Measurements from ENCODE around the gene C10orf71.

DNA sequence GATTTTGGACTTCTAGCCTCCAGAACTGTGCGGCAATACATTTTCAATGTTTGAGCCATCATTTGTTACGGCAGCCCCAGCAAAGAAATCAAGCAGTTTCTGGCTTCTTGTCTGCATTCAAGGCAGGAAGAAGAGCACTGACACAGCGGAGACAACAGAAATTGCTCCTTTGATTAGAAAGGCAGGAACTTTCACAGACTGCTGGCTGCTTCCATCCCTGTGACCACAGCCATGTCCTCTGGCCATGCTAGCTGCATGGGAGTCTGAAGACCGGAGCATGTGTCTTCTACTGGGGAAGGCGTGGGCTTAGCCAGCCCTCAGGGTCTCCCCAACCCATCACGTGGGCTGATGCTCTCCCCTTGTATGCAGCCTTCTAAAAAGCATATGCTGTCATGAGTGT is 19.1 kb downstream of the C10orf71 start:
- TF ChIP-seq, protein P1, sequence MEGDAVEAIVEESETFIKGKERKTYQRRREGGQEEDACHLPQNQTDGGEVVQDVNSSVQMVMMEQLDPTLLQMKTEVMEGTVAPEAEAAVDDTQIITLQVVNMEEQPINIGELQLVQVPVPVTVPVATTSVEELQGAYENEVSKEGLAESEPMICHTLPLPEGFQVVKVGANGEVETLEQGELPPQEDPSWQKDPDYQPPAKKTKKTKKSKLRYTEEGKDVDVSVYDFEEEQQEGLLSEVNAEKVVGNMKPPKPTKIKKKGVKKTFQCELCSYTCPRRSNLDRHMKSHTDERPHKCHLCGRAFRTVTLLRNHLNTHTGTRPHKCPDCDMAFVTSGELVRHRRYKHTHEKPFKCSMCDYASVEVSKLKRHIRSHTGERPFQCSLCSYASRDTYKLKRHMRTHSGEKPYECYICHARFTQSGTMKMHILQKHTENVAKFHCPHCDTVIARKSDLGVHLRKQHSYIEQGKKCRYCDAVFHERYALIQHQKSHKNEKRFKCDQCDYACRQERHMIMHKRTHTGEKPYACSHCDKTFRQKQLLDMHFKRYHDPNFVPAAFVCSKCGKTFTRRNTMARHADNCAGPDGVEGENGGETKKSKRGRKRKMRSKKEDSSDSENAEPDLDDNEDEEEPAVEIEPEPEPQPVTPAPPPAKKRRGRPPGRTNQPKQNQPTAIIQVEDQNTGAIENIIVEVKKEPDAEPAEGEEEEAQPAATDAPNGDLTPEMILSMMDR (IDR thresholded peaks at IDR 0.05; ENCODE audit: low read length), result no peak
- TF ChIP-seq EZH2 (optimal IDR thresholded peaks at IDR 0.05; ENCODE audit: low read depth, low read length), result no peak
- TF ChIP-seq EZH2phosphoT487 (IDR thresholded peaks at IDR 0.05; ENCODE audit: low read length), result no peak
